Sigmoid colon (tissue), 7 donors: ENCODE data around the gene RIMKLA. TPM values are rescaled to one million over a fixed set of nuclear protein-coding genes. Genes with fewer than 3 reads are reported as not detected.
A peak's percentile ranks its signal among the peaks of the same experiment; 100 is the strongest.

Experiments
- DNase-seq: peaks from one replicate; pipeline ENCODE4 v3.0.0-alpha.2; 2019
- H3K27ac ChIP-seq, 4 donors: fragments of 200-600 bp; sonication (generic); one replicate each; pipeline ENCODE4 v1.5.1; 2016 to 2019; ENCODE audit warnings: mild to moderate bottlenecking in 1 of 4
- H3K27me3 ChIP-seq, 3 donors: fragments of 200-600 bp; sonication (generic); one replicate each; pipeline ENCODE4 v1.5.1; 2019; ENCODE audit warnings: mild to moderate bottlenecking in 1 of 3
- H3K36me3 ChIP-seq, 4 donors: fragments of 200-600 bp; sonication (generic); one replicate each; pipeline ENCODE4 v1.5.1; 2016 to 2019
- H3K4me1 ChIP-seq, 4 donors: fragments of 200-600 bp; sonication (generic); one replicate each; pipeline ENCODE4 v1.5.1; 2017 to 2019
- H3K4me3 ChIP-seq, 4 donors: fragments of 200-600 bp; sonication (generic); one replicate each; pipeline ENCODE4 v1.5.1; 2017 to 2019; ENCODE audit warnings: mild to moderate bottlenecking in 2 of 4, moderate library complexity in 1 of 4
- H3K9me3 ChIP-seq, 4 donors: fragments of 200-600 bp in 3 of 4; sonication (generic) in 3 of 4; one replicate each; pipeline versions ENCODE4 v1.5.1 to v1.6.1; 2013 to 2019
- CTCF ChIP-seq, 4 experiments: fragments of 450-650 bp in 3 of 4; fragments of 200-600 bp in 1 of 4; IDR thresholded peaks; one replicate each; pipeline ENCODE4 v1.5.1; 2016 to 2019; ENCODE audit warnings: antibody characterized with exemption in 4 of 4, mild to moderate bottlenecking in 3 of 4, moderate library complexity in 2 of 4
- EP300 ChIP-seq, 4 donors: sonication (generic); formaldehyde crosslinking; IDR thresholded peaks; one replicate each; pipeline ENCODE4 v1.6.1; 2017; ENCODE audit warnings: antibody characterized with exemption in 4 of 4
- POLR2A ChIP-seq, 2 donors: fragments of 450-650 bp; IDR thresholded peaks; one replicate each; pipeline ENCODE4 v1.6.1; 2016; ENCODE audit warnings: antibody characterized with exemption in 2 of 2, mild to moderate bottlenecking in 2 of 2, moderate library complexity in 2 of 2
- POLR2AphosphoS5 ChIP-seq, 4 donors: sonication (generic); formaldehyde crosslinking; IDR thresholded peaks; one replicate each; pipeline ENCODE4 v1.6.1; 2017; ENCODE audit warnings: antibody characterized with exemption in 4 of 4
- WGBS, 2 donors: extraction: QIAGEN DNeasy Blood & Tissue Kit; methylation state at CpG; one replicate each; pipeline ENCODE4 v1.1.7; 2013; 5-methylcytosine and 5-hydroxymethylcytosine counted together
- intact Hi-C: fragments of 100-400 bp; cut with DNase I; formaldehyde crosslinking; loops from one replicate; pipeline ENCODE4 v1.15.1; 2023
- polyA plus RNA-seq, 3 donors: library from polyadenylated mRNA; stranded (reverse); fragments of 200-250 nt; gene quantifications; one replicate each; pipeline ENCODE4 v1.2.3, GENCODE V29; 2013
- total RNA-seq, 4 donors: library from RNA; depleted of rRNA; stranded (reverse); fragments of >200 nt; gene quantifications; one replicate each; pipeline ENCODE4 v1.1.0, GENCODE V29; 2016
- donor health status: healthy with polysubstance abuse.
- donor health status: Bipolar disorder and iron deficiency.
- donor health status: healthy.

The RIMKLA gene
- total and polyA plus RNA-seq, 7 donors = 2.1 to 11.4 (median 4.1) TPM

DNA sequence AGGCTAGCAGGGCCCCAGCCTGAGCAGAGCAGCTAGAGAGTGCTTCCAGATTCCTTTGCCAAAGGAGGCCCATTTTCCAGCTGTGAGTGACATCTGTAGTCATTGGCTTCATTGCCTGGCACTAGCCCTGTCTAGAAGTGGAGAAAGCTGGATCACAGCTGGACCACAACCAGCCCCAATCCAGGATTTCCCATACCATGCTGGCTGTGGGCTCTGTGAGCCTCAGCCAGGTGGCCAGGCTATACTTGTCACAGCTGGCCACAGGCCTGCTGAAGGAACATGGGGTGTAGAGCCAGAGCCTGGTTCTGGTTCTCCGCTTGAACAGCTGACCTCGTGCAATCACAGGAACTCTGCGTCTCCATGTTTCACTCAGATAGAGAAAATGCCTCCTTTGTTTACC lies 36.6 kb downstream of the RIMKLA start:
- no peak overlapping the region for H3K27ac ChIP-seq
- no peak overlapping the region for H3K4me3 ChIP-seq
- H3K4me1 ChIP-seq = peaks cover 0 to 36% (median 34%) of the 10 kb centered on the region in 4 donors
- no peaks in the 10 kb centered on the region for H3K9me3 ChIP-seq
- DNase-seq = no peak
- intact Hi-C loops = no loop called here
- TF ChIP-seq CTCF (IDR thresholded peaks at IDR 0.05) (no peak), EP300 (IDR thresholded peaks at IDR 0.05) (no peak), POLR2AphosphoS5 (IDR thresholded peaks at IDR 0.05) (no peak), POLR2A (IDR thresholded peaks at IDR 0.05) (no peak)
- no peaks in the 10 kb centered on the region for H3K27me3 ChIP-seq
- WGBS, 2 donors = 72 to 89% methylated on average over 3 of the region's 3 CpGs
- H3K36me3 ChIP-seq = no peaks in the 10 kb centered on the region

GRCh38 chr1:42418516-42418915 lies 37.9 kb downstream of the RIMKLA start:
- WGBS, 2 donors = 92 to 93% methylated on average over 1 of the region's 1 CpG
- H3K27ac ChIP-seq = peak overlapping the region in 2 of 4 donors; percentile 80 to 87
- no peak for TF ChIP-seq CTCF (IDR thresholded peaks at IDR 0.05)
- no peak for TF ChIP-seq POLR2AphosphoS5 (IDR thresholded peaks at IDR 0.05)
- TF ChIP-seq EP300 (IDR thresholded peaks at IDR 0.05) = no peak
- no peak for TF ChIP-seq POLR2A (IDR thresholded peaks at IDR 0.05)
- no peaks in the 10 kb centered on the region for H3K9me3 ChIP-seq
- H3K4me1 ChIP-seq = peaks cover 0 to 38% (median 34%) of the 10 kb centered on the region in 4 donors
- no peak for DNase-seq
- no peaks in the 10 kb centered on the region for H3K36me3 ChIP-seq
- intact Hi-C loops = loop anchor here (2.0 kb wide), 1 partner anchor 38 kb away; the partner anchor contains the start of genes PPCS and ZMYND12
- H3K4me3 ChIP-seq = no peak overlapping the region
- no peaks in the 10 kb centered on the region for H3K27me3 ChIP-seq

- DNase-seq = peak; percentile 94
- no peaks in the 10 kb centered on the region for H3K9me3 ChIP-seq
- H3K27ac ChIP-seq = peak overlapping the region in 3 of 4 donors; percentile 74 to 87 (median 80)
- H3K36me3 ChIP-seq = no peaks in the 10 kb centered on the region
- intact Hi-C loops = loop anchor here (2.0 kb wide), 1 partner anchor 38 kb away; the partner anchor contains the start of genes PPCS and ZMYND12
- no peaks in the 10 kb centered on the region for H3K27me3 ChIP-seq
- H3K4me3 ChIP-seq = no peak overlapping the region
- TF ChIP-seq POLR2AphosphoS5 (IDR thresholded peaks at IDR 0.05) (peak; percentile 87 to 95 (median 90)), POLR2A (IDR thresholded peaks at IDR 0.05) (no peak), EP300 (IDR thresholded peaks at IDR 0.05) (peak; percentile 35 to 95 (median 80)), CTCF (IDR thresholded peaks at IDR 0.05) (no peak)
- H3K4me1 ChIP-seq = peaks cover 0 to 38% (median 34%) of the 10 kb centered on the region in 4 donors
- 87 to 93% methylated on average over 5 of the region's 5 CpGs for WGBS, 2 donors
These were observed 38.7 kb downstream of the RIMKLA start for GRCh38 chr1:42419126-42419821.

GRCh38 chr1:42420121-42420520 lies 39.5 kb downstream of the RIMKLA start:
- H3K4me3 ChIP-seq = no peak overlapping the region
- H3K9me3 ChIP-seq = no peaks in the 10 kb centered on the region
- TF ChIP-seq EP300 (IDR thresholded peaks at IDR 0.05) (peak; percentile 29 to 95 (median 76)), POLR2AphosphoS5 (IDR thresholded peaks at IDR 0.05) (peak; percentile 53 to 87 (median 67)), CTCF (IDR thresholded peaks at IDR 0.05) (no peak), POLR2A (IDR thresholded peaks at IDR 0.05) (no peak)
- DNase-seq = peak; percentile 75
- H3K36me3 ChIP-seq = no peaks in the 10 kb centered on the region
- H3K4me1 ChIP-seq = peaks cover 0 to 38% (median 34%) of the 10 kb centered on the region in 4 donors
- intact Hi-C loops = loop anchor here (2.0 to 5.0 kb wide), 2 partner anchors 38 to 83 kb away; partner anchors contain the start of gene RIMKLA
- H3K27ac ChIP-seq = peak overlapping the region in 3 of 4 donors; percentile 74 to 87 (median 80)
- WGBS, 2 donors = 88 to 89% methylated on average over 7 of the region's 7 CpGs
- no peaks in the 10 kb centered on the region for H3K27me3 ChIP-seq
